ENCODE results near the gene TADA2A.
"Not testable (repeated sequence)": the region's sequence is repeated elsewhere in the genome, so short reads cannot be mapped to it uniquely, and the experiment has no call there.

TADA2A gene

DNA sequence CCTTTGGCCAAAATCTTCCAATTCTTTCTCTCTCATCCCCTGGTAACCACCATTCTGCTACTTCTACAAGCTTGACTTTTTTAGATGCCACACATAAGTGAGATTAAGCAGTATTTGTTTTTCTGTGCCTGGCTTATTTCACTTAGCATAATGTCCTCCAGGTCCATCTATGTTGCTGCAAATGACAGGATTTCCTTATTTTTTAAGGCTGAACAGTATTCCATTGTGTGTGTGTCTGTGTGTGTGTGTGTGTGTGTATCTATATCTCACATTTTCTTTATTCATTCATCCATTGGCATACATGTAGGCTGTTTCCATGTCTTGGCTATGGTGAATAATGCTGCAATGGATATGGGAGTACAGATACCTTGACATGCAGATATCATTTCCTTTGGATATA is 6.2 kb upstream of the TADA2A start:
- DNase-seq (ENCODE audit: low read depth in 2 of 2): no peak

DNA sequence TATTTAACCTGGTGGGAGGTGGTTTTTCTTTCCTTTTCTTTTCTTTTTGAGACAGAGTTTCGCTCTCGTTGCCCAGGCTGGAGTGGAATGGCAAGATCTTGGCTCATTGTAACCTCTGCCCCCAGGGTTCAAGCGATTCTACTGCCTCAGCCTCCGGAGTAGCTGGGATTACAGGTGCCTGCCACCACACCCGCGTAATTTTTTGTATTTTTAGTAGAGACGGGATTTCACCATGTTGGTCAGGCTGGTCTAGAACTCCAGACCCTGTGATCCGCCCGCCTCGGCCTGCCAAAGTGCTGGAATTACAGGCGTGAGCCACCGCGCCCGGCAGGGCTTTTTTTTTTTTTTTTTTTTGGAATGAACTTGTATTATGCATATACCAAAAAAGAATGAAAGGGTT is 1.2 kb upstream of the TADA2A start:
- DNase-seq (ENCODE audit: low read depth in 2 of 2): not testable (repeated sequence)

DNA sequence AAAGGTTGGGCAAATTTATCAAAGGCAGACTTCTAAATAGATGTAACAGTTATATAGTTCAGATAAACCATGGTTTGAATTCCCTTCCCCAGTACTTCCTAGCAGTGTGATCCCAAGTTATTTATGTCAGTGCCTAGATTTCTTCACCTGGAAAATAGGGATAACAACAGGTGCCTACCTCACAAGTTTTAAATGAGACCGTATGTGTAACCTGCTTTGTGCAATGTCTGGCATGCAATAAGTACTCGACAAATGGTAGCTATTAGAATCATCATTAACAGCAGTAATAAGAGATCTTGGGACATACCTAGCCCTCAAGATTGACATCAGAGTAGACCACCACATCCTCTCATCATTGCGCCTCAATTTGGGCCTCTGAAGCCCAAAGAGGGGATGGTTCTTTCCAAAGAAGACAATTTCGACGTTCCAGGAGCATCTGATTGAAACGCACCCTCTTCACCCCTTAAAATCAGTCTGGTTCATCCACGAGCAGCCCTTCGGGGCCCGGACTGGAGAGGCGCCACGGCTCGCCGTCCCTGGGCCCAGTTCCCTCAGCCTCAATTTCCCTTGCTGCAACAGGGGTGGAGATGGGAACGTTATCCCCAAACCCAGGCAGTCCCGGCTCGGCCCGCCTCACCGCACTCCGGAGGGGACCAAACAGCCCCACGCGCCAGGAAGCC is 591 bp upstream of the TADA2A start:
- DNase-seq (ENCODE audit: low read depth in 2 of 2): no peak

DNA sequence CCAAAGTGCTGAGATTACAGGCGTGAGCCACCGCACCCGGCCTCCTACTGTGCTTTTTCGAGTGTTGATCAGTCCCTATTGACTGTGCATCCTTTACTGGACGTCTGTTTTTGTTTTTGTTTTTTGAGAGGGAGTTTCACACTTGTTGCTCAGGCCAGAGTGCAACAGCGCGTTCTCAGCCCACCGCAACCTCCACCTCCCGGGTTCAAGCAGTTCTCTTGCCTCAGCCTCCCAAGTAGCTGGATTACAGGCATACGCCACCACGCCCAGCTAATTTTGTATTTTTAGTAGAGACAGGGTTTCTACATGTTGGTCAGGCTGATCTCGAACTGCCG is 1.4 kb downstream of the TADA2A start:
- DNase-seq (ENCODE audit: low read depth in 2 of 2): not testable (repeated sequence)

DNA sequence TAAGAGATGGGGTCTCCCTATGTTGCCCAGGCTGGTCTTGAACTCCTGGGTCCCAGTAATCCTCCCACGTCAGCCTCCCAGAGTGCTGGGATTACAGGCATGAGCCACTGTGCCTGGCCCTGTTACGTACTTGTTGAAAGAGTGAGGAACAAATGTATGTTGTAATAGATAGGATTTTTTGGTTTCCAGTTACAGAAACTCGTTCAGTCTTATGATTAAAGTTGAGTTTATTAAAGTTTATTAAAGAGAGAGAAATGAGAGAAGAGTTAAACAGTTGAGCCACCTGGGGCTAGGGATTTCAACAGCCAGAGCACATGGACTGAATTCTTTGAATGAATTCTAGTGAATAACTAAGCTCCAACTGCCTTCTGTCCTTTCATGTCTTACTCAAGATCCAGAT is 3.7 kb downstream of the TADA2A start:
- DNase-seq (ENCODE audit: low read depth in 2 of 2): no peak

DNA sequence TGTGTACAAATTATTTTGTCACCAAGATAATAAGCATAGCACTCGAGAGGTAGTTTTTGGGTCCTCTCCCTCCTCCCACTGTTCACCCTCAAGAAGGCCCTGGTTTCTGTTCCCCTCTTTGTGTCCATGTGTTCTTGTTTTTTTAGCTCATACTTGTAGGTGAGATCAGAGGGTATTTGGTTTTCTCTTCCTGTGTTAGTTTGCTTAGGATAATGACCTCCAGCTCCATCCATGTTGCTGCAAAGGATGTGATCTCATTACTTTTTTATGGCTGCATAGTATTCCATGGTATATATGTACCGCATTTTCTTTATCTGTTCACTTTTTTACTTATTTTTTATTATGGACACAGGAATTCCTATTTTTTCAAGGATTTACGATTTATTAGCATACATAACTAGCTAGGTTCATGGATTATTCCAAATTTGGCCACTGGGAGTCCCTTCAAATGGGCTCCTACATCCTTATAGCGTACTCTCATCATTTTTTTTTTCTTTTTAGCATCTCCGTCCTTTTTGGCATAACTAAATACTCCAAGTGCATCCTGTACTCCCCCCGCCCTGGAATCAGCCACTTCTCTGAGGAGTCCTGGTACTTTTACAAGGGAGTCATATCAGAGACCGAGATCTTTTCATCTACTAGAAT is 7.3 kb downstream of the TADA2A start:
- no peak for DNase-seq (ENCODE audit: low read depth in 2 of 2)

DNA sequence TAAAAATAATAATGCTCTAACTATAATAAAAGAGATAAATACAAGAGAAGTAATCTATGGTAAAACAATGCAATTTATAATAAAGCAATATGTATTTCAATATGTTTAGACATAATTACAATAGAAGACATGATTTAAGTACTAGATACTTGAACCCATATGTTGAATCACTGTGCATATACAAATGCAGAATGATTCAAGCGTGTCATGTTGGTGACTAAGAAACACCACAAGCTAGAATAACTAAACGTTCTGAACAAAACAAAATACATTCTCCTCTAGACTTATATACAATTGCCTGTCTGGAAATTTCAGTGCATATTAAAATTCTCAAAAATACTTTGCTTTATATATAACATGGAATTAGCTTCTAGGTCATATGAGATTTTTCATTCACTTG is 11.2 kb downstream of the TADA2A start:
- no peak for DNase-seq (ENCODE audit: low read depth in 2 of 2)

DNA sequence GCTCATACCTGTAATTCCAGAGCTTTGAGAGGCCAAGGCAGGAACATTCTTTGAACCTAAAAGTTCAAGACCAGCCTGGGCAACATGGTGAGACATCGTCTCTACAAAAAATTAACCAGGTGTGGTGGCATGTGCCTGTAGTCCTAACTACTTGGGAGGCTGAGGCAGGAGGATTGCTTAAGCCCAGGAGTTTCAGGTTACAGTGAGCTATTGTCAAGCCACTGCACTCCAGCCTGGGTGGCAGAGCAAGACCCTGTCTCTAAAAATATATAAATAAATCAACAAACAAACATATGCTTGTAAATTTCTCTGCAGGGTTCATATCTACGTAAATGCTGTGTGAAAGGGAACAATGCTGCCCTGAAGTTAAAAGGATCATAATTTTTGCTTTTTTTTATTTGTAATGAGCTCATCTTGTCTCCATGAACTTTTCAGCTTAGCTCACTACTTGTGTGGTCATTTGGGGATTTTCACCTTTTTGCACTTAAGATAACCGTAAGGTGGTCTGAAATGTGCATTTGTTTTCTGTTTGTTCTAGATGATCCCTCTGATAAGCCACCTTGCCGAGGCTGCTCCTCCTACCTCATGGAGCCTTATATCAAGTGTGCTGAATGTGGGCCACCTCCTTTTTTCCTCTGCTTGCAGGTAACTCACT is 16.4 kb downstream of the TADA2A start:
- DNase-seq (ENCODE audit: low read depth in 2 of 2): no peak

DNA sequence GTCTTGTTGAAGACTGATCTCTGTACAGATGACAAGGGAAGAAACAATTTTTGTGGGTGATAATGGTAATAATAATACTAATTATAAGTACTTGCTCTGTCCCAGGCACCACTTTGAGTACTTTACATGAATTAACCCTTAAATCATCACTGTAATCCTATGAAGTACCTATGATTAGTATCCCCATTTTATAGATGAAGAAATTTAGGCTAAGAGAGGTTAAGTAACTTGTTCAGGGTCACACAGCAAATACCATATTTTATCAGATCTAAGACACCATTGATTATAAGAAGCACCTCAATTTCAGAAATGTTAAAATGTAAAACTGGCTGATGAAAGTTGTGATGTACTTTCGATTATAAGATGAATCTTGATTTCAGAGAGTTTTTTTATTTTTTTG is 18.6 kb downstream of the TADA2A start:
- no peak for DNase-seq (ENCODE audit: low read depth in 2 of 2)

DNA sequence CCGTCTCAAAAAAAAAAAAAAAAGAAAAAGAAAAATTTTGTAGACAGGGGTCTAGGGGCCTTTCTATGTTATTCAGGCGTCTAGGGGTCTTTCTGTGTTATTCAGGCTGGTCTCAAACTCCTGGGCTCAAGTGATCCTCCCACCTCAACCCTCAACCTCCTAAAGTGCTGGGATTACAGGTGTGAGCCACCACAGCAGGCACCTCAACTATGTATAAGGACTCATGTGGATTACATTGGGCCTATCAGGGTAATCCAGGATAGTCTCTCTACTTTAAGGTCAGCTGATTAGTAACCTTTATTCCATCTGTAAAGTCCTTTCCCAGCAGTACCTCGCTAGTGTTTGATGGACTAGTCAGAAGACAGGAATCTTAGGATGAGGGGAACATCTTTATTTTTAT is 22.4 kb downstream of the TADA2A start:
- no peak for DNase-seq (ENCODE audit: low read depth in 2 of 2)

DNA sequence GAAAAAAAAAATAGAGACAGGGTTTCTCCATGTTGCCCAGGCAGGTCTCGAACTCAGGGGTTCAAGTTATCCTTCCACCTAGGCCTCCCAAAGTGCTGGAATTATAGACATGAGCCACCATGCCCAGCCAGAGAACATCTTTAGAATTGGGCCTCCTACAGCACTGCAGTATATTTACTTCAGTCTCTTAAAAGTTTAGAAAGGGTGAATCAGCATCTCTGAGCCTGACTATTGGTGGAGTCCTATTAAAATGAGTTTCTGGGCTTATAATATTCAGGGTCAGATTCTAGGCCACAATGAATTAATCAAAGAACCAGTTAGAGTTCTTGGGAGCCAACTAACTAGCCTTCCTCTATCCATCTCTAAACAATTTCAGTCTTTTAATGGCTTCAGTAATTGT is 22.8 kb downstream of the TADA2A start:
- DNase-seq (ENCODE audit: low read depth in 2 of 2): no peak

DNA sequence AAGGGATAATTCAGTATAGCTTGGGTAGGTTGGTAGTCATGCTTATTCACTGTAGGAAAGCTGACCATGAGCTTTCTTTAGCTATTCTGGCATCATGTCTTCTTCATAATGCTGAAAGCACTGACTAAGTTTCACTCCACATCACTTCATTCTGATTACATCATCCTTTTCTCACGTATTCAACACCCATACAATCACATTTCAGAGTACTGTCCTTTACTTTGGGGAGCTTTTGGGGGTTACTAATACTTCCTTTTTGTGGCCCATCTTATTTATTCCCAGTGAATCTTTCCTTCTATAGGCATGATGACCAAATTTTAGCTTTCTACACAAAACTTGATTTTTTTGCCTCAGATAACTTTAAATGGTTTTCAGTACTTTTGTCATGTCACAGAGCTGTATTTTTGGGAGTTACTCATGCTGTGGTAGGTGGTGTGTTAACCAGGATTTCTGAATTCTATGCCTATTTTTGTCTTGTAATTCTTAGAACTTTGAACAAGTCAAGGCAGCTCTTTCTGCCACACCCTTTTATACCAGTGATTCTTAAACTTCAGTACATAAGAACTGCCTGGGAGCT is 23.5 kb downstream of the TADA2A start:
- no peak for DNase-seq (ENCODE audit: low read depth in 2 of 2)

DNA sequence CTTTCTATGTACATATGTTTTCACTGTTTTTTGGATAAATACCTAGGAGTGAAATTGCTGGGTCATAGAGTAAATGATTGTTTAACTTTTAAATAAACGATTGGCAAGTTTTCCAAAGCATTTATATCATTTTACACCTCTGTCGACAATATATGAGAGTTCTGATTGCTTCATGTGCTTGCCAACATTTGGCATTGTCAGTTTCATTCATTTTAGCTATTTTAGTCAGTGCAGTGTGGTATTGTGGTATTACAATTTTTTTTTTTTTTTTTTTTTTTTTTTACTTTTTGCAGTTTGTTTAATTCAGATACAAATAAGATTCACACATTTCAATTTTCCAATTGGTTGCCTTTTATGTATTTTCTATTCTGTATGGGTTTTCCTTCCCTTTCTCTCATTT is 26.0 kb downstream of the TADA2A start:
- no peak for DNase-seq (ENCODE audit: low read depth in 2 of 2)

DNA sequence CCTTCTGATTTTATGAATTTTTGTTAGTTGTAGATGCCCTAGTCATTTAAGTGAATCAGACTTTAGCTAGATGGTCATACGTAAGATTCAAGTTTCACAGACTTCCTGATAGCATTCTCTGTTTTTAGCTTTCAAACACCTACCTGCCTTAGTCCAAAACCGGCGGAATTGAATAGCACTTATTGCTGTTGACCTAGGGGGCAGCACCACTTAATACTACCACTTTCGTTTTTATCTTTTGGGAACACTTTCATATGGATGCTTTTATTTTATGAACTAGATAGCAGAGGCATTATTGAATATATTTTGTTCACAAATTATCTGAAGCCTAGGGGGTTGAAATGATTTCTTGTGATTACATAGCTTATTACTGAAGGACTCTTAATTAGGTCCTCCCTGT is 31.5 kb downstream of the TADA2A start:
- DNase-seq (ENCODE audit: low read depth in 2 of 2): no peak

DNA sequence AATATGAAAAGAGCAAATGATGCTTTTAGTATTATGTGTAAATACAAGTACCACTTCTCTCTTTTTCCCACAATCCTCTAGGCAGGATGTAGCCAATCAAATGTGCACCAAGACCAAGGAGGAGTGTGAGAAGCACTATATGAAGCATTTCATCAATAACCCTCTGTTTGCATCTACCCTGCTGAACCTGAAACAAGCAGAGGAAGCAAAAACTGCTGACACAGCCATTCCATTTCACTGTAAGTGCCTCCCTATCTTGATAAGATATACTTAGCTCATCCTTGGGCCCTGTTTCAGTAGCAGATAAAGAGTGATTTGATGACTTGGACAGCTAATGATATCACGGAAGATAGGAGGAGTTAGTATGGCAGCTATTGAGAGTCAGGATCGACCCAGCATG is 33.7 kb downstream of the TADA2A start:
- DNase-seq (ENCODE audit: low read depth in 2 of 2): no peak

DNA sequence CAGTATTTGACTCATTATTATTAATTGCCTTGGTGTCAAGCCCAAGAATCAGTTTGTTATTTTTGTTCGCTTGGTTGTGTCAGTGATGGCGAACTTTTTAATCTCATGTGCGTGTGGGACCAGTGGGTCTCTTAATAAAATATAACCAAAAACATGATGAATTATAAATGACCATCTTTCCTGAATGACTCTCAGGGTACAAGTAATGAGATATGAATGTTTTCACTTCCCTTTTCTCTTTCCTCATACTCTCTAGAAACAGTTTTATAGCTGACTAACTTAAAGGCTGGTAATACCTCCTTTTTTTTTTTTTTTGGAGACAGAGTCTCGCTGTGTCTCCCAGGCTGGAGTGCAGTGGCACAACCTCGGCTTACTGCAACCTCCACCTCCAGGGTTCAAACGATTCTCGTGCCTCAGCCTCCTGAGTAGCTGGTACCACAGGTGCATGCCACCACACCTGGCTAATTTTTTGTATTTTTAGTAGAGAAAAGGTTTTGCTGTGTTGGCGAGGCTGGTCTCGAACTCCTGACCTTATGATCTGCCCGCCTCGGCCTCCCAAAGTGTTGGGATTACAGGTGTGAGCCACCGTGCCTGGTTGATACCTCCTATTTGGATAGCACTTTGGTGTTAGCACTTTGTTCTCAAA is 34.8 kb downstream of the TADA2A start:
- DNase-seq (ENCODE audit: low read depth in 2 of 2): not testable (repeated sequence)

DNA sequence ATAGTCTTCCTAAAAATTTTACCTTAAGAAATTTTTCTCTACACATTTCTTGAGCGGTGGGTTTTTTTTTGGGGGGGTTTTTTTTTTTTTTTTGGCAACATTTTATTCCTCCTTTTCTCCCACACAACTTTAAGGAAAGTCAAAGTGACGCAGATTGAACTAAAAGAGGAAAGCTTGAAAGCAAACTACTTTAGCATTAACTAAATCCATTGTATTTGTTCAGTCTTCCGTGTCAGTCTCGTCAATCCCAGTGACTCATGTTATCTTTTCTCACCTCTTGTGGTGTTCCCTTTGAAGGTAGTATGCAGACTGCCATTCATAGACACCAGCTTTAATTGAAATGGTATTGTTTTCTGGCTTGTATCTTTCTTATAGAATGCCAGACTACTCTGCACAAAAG is 39.3 kb downstream of the TADA2A start:
- no peak for DNase-seq (ENCODE audit: low read depth in 2 of 2)

DNA sequence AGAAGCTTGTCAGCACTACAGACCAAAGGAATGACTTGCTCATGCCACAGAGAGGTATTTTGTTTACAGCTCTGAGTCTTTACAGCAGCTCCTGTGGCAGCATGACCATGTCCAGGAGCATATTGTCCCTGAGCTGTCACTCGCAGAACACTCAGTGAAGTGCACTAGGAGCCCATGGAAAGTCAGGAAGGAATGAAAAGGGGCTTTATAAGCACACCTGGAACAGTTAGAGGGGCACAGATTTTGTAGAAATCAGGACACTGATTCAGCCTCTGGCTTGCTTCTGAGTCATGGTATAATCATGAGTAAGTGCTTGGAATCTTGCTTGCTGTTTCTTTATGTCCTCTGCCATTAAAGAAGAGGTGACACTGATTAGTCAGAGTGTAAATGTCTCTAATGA is 41.0 kb downstream of the TADA2A start:
- DNase-seq (ENCODE audit: low read depth in 2 of 2): no peak

DNA sequence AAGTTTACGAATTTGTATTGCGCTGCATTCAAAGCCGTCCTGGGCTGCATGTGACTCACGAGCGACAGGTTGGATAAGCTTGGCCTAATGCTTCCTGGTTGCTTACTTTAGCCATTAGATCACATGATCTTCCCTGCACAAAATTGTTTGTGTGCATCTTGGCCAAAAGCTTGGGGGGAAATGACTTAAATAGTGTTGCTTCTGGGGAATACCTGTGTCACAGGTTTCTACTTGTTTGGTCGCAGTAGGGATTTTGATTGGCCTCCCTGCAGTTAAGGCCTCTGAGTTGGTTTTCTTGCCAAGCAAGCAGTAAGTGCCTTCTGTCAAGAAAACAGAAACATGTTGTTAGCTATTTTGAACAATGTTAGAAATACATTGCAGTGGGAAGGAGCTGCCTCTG is 43.4 kb downstream of the TADA2A start:
- DNase-seq (ENCODE audit: low read depth in 2 of 2): no peak

DNA sequence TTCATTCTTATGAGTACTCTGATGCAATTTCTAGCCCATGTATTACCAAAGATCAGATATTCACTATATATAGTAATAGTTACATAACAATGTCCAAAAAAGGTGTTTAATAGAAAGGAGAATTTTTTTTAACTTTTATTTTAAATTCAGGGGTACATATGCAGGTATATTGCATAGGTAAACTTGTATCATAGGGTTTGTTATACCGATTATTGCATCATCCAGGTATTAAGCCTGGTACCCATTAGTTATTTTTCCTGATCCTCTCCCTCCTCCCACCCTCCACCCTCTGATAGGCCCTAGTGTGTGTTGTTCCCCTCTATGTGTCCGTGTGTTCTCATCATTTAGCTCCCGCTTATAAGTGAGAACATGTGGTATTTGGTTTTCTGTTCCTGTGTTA is 51.1 kb downstream of the TADA2A start:
- not testable (repeated sequence) for DNase-seq (ENCODE audit: low read depth in 2 of 2)

DNA sequence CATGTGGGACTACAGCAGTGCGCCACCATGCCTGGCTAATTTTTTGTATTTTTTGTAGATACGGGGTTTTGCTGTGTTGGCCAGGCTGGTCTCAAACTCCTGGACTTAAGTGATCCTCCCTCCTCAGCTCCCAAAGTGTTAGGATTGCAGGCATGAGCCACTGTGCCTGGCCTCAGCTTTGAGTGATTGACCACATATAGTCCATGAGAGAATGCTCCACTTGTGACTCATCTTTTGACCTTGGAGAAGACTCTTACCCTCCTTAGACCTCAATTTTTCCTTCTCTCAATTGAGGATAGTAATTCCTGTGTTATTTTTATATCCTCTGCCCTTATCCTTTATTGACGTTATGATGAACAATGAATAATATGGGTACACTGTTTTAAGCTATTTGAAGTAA is 52.1 kb downstream of the TADA2A start:
- DNase-seq (ENCODE audit: low read depth in 2 of 2): no peak

DNA sequence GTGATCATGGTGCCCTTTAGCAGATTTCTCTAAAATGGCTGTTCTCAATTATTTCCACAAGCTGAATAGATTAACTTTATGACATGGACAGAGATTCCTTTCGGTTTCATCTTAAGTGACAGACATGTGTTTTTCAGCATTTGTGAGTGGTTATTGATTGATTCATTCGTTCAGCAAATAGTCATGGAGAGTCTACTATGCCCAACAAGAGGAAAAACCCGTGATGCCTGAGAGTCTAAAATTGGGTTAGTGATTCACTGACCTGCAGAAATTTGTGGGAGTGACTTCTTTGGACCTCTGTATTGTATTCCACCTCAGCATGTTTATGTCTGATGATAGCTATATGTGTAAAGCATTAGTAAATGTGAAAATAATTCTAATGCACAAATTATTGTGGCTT is 55.0 kb downstream of the TADA2A start:
- no peak for DNase-seq (ENCODE audit: low read depth in 2 of 2)

DNA sequence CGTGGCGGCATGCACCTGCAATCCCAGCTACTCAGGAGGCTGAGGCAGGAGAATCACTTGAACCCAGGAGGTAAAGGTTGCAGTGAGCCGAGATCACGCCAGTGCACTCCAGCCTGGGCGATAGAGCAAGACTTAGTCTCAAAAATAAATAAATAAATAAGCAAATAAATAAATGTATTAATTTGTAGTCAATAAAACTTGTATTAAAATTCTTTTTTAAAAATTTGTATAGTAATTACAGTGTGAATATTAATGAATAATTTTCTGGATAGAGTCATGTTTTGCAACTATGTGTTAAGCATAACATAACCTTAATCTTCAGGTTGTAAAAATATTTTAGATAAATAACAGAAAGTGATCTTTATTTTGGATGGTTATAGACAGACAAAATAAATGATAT is 55.8 kb downstream of the TADA2A start:
- no peak for DNase-seq (ENCODE audit: low read depth in 2 of 2)

Data from stimulated activated CD8-positive, alpha-beta memory T cell treated with anti-CD3 and anti-CD28 coated beads, Interleukin-2, amount 100 ng/mL, for 1 hour (primary cell).